Choroid plexus epithelial cell (primary cell): ENCODE results near the gene S100G.
"Not testable (repeated sequence)": the region's sequence is repeated elsewhere in the genome, so short reads cannot be mapped to it uniquely, and the experiment has no call there.

Source experiments
- DNase-seq: peaks from one replicate; pipeline ENCODE4 v3.0.0-alpha.2; 2010; ENCODE audit warnings: low read depth
- H3K4me3 ChIP-seq: 2 replicates; pipeline ENCODE4 v1.5.1; 2011; ENCODE audit warnings: low read depth, mild to moderate bottlenecking, control low read depth, low read length, moderate library complexity
- CTCF ChIP-seq: conservative IDR thresholded peaks from 2 replicates; pipeline ENCODE4 v1.5.1; 2011; ENCODE audit warnings: low read depth, mild to moderate bottlenecking, control low read depth, inconsistent platforms, low read length, moderate library complexity

Gene S100G

GRCh38 chrX:16612257-16612897 is 37.6 kb upstream of the S100G start:
- H3K4me3 ChIP-seq, result no peak overlapping the region
- no peak for TF ChIP-seq CTCF
- DNase-seq, result no peak

GRCh38 chrX:16617382-16617781 is 32.6 kb upstream of the S100G start:
- TF ChIP-seq CTCF, result no peak
- no peak for DNase-seq
- H3K4me3 ChIP-seq, result no peak overlapping the region

- no peak for TF ChIP-seq CTCF
- no peak for DNase-seq
- H3K4me3 ChIP-seq, result no peak overlapping the region
Measured at GRCh38 chrX:16618422-16618821, 31.5 kb upstream of the S100G start.

DNA sequence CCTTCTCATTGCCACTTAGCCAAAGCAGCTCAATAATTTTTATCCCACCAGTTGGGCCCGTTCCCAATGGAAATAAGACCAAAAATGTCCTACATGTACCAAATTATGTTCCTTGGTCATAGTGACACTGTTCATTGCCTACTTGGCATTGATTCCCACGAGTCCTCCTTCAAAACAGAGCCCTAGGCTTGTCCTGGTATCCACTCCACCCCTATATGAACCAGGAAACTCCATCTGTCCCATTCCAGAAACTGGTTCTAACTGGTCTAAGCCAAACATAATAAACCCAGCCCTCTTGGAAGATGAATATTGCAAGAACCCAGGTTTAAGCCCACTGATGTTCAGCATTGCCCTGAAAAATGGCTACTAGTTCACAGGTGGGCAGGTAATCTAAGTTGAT is 30.9 kb upstream of the S100G start:
- no peak for DNase-seq
- H3K4me3 ChIP-seq, result no peak overlapping the region
- TF ChIP-seq CTCF, result no peak

DNA sequence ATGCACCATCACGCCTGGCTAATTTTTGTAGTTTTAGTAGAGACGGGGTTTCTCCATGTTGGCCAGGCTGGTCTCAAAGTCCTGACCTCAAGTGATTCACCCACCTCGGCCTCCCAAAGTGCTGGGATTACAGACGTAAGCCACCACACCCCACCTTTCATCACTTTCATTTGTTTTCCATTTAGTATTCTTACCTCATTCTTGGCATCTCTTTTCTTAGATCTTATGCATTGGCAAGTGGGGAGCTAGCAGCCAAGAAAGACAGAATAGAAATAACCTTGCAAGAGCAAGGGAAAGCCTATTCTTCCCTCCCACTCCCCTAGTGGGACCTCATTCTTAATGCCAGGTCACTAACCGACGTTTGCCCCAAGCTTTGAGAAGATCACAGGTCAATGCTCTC is 21.4 kb upstream of the S100G start:
- DNase-seq, result peak; percentile 67
- H3K4me3 ChIP-seq, result not testable (repeated sequence)

GRCh38 chrX:16628946-16629595 is 20.9 kb upstream of the S100G start:
- peak; percentile 10 for DNase-seq
- H3K4me3 ChIP-seq, result no peak overlapping the region
- TF ChIP-seq CTCF, result no peak

GRCh38 chrX:16629909-16630308 is 20.0 kb upstream of the S100G start:
- no peak for TF ChIP-seq CTCF
- no peak overlapping the region for H3K4me3 ChIP-seq
- no peak for DNase-seq
